HG03460 (cell line): ENCODE data around the gene JHY.

Experiments
- ATAC-seq: cut with Tn5 transposase; IDR thresholded peaks from one replicate; pipeline ENCODE4 v1.9.1; 2021; ENCODE audit not compliant: unreplicated experiment

The JHY gene

GRCh38 chr11:122871302-122871701 lies 11.3 kb upstream of the JHY start:
- ATAC-seq: no peak

GRCh38 chr11:122872046-122872445 lies 10.5 kb upstream of the JHY start:
- no peak for ATAC-seq

GRCh38 chr11:122874991-122875390 lies 7.6 kb upstream of the JHY start:
- no peak for ATAC-seq

- ATAC-seq: no peak
Observed at GRCh38 chr11:122877732-122878131, 4.8 kb upstream of the JHY start.

DNA sequence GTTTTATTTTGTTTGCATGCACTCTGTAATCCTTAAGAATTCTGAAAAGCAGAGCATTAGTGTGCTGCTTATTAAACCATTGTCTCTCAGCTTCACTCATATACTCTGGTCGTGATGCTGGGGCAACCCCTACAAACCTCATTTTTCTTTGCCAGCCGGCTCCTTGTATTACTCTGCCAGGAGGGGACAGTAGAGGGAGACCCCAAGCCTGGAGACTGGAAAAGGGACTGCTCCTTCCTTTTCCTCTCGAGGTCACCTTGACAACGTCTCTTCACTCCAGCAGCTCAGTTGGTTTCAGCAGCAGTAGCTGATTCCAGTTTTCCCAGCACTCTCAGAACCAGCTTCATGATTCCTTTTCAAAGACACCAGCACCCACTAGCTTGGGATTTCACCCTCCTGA lies 2.8 kb upstream of the JHY start:
- no peak for ATAC-seq

GRCh38 chr11:122882857-122883645 lies 492 bp downstream of the JHY start:
- no peak for ATAC-seq

- no peak for ATAC-seq
Observed at GRCh38 chr11:122883646-122883979, 1.1 kb downstream of the JHY start.

GRCh38 chr11:122888162-122888561 lies 5.6 kb downstream of the JHY start:
- ATAC-seq: no peak

- ATAC-seq: no peak
Observed at GRCh38 chr11:122893131-122893530, 10.6 kb downstream of the JHY start.

DNA sequence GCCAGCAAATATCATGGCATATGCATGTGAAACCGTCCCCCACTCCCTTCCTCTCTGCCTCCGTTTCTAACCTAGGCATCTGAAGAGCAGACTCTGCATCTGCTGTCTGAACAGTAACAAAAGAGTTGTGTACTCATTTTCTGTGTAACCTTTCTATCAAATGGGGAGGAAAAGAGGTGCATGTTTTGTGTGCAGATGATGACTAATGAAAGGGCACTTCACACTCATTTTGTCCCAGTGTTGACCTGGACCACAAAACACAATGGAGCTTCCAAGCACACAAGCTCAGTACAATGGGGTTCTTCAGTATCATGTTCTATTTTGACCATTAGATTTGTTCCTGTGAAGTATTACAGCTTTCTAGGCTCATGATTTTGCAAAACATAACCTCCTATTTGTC lies 13.0 kb downstream of the JHY start:
- no peak for ATAC-seq

DNA sequence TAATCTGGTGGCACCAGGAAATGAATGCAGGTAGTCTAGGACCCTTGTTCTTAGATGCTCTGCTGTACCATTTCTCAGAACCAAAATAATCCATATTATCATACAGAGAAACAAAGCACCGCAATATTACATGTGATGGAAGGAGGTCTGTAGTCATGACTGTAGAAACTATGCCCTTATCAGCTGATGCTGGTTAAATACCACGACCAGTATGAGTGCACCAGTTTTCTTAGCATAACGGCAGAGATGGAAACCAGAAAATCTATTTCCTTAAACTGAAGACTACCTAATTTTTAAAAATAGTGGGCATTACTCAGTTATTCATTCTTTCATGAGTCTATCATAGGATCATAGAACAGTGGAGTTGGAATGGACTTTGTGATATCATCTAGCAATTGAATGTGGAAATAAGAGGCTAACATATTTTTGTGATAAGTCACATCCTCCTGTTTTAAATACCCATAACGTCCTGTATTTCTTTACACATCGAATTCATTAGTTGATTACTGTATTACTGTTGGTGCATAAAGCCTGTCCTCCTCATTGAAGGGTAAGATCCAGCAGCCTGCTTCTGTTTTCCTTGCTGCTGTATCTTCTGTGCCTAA lies 15.1 kb downstream of the JHY start:
- ATAC-seq: no peak

- ATAC-seq: no peak
Observed at GRCh38 chr11:122898799-122899198, 16.2 kb downstream of the JHY start.

- no peak for ATAC-seq
Observed at GRCh38 chr11:122900587-122901202, 18.1 kb downstream of the JHY start.

DNA sequence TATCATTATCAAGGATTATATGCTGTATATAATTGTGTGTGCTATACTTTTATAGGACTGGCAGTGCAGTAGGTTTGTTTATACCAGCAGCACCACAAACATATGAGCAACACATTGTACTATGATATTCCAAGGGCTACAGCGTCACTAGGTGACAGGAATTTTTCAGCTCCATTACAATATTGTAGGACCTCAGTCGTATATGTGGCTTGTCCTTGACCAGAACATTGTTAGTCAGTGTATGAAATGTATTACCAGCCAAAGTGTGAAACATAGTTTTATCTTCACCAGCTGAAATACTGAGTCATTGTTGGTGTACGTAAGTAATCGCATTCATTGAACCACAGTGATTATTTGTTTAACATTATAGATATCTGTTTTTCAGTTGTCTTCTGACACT lies 20.4 kb downstream of the JHY start:
- no peak for ATAC-seq

DNA sequence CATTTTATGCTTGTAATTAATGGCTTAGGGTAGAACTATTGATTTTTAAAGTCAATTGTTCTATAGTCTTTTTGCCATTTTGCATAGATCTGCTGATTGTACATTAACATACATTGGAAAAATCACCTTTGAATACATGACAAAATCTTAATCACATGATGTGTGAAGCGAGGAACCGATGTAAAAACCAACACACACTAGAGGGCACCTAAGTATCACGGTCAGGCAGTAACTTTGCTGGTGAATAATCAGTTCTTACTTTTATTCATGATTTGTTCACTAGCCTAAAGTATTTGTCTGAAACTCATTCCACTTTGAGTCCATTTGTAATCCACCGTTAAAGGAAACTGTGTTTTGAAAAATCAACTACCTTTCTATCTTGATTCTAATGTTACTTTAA lies 28.2 kb downstream of the JHY start:
- no peak for ATAC-seq

DNA sequence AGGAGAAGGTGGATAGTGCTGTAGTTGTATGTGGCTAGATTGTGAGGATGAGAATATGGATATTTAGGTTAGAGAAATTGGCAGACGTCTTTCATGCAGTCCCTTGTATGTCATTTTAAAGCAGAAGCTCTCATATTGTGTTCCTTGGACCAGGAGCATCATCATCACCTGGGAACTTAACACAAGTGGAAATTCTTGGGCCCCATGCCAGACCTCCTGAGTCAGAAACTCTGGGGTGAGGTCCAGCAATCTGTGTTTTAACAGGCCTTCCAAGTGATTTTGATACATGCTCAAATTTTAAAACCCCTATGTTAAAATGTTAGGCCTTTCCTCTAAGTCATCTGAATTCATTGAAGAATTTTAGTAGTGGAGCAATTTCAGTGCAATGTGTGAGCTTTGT lies 34.8 kb downstream of the JHY start:
- ATAC-seq: no peak

DNA sequence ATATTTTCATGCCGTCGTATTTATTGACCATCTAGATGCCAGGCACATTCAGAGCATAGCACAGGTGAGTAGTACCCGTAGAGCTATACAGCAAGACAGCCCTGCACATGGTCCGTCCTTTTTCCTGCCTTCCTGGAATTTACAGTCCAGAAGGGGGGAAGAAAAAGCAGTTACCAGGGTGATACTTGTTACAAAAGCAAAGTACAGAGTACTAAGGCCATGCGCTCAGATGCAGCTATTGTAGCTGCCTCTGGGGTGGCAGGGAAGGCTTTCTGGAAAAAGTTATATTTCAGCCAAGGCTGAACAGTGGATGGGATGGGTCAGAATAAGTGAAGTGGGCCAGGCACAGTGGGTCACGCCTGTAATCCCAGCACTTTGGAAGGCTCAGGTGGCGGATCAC lies 36.2 kb downstream of the JHY start:
- no peak for ATAC-seq

GRCh38 chr11:122920579-122920978 lies 38.0 kb downstream of the JHY start:
- ATAC-seq: no peak

- no peak for ATAC-seq
Observed at GRCh38 chr11:122922893-122923292, 40.3 kb downstream of the JHY start.

GRCh38 chr11:122923302-122923701 lies 40.7 kb downstream of the JHY start:
- ATAC-seq: no peak

DNA sequence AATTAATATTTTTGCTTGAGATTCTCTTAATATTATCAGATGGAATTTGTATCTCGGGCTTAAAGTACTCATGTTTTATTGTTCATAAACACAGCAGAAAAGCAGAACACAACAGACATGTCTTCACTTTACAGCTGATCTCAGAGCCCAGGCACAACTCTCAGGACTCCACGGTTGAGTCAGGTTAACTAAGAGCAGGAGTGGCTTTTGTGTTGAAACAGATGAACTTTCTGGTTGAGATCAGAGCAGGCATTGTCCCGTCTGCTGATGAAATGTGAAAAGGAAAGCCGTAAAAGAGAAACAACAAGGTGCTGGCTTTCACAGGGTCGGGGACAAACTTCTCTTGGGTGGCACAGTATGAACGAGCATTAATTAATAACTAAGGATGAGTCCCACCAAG lies 49.0 kb downstream of the JHY start:
- no peak for ATAC-seq

DNA sequence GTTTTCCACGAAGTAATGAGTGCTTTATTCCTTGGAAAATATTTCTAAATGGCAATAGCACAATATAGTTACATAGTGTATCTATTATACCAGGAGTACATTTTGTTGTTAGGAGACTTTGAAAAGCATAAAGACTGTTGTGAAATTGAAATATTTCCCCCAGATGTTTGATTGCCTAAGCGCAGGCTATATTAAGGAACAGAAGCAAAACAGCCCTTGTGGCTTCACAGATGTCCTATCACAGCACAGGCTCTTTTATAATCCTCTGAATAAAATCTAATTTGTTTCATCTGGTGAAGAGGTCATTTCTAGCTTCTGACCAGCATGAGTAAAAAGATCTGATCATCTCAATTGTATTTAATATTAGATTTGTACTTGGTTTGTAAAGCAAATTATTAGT lies 50.9 kb downstream of the JHY start:
- ATAC-seq: no peak

GRCh38 chr11:122937983-122938382 lies 55.4 kb downstream of the JHY start:
- no peak for ATAC-seq
